ENCODE measurements around the gene NINJ1.

NINJ1 gene

DNA sequence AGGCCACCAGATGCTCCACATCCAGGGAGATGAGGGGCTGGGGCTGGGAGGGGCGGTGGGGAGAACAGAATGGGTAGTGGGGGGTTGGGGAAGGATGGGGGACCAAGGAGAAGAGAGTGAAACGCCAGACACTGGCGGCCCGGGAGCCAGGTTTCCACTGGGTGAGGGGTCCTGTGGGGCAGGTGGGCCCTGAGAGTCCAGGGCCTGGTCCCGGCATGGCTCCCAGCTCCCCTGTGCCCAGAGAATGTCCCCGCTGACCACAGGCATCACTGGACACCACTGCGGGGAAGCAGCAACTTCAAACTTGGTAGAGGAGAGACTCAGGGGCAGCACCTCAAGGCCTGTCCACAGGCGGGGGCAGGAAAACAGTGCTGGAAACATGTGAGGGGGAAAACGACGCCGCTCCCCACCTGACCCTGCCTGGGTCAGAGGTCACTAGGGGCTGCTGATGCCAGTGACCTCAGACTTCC is 13.2 kb downstream of the NINJ1 start:
- Histone ChIP-seq H2AFZ (ENCODE audit: low read depth, low read length, severe bottlenecking) (no peak overlapping the region), H3K4me3 (ENCODE audit: insufficient read depth, low read length, poor library complexity, severe bottlenecking) (no peak overlapping the region), H3K9ac (ENCODE audit: low read length) (no peak overlapping the region), H3K27me3 (ENCODE audit: low read length) (no peaks in the 10 kb centered on the region), H3F3A (ENCODE audit: insufficient read depth) (no peaks in the 10 kb centered on the region), H3K79me2 (ENCODE audit: insufficient read depth, low read length) (no peaks in the 10 kb centered on the region), H3K9me3 (ENCODE audit: insufficient read depth, low read length) (no peaks in the 10 kb centered on the region), H3K36me3 (ENCODE audit: low read length) (no peaks in the 10 kb centered on the region), H4K20me1 (ENCODE audit: low read depth, low read length) (no peaks in the 10 kb centered on the region), H3K4me2 (ENCODE audit: low read depth, low read length, poor library complexity, severe bottlenecking) (no peak overlapping the region), H3K9me2 (replicated peaks; ENCODE audit: insufficient read depth, low read length) (no peaks in the 10 kb centered on the region), H3K27ac (ENCODE audit: low read depth, low read length) (no peak overlapping the region)
- TF ChIP-seq CTCF (IDR thresholded peaks at IDR 0.05; ENCODE audit: insufficient read depth, low read length, poor library complexity, severe bottlenecking) (no peak), EZH2phosphoT487 (conservative IDR thresholded peaks at IDR 0.05; ENCODE audit: low read length) (no peak)

DNA sequence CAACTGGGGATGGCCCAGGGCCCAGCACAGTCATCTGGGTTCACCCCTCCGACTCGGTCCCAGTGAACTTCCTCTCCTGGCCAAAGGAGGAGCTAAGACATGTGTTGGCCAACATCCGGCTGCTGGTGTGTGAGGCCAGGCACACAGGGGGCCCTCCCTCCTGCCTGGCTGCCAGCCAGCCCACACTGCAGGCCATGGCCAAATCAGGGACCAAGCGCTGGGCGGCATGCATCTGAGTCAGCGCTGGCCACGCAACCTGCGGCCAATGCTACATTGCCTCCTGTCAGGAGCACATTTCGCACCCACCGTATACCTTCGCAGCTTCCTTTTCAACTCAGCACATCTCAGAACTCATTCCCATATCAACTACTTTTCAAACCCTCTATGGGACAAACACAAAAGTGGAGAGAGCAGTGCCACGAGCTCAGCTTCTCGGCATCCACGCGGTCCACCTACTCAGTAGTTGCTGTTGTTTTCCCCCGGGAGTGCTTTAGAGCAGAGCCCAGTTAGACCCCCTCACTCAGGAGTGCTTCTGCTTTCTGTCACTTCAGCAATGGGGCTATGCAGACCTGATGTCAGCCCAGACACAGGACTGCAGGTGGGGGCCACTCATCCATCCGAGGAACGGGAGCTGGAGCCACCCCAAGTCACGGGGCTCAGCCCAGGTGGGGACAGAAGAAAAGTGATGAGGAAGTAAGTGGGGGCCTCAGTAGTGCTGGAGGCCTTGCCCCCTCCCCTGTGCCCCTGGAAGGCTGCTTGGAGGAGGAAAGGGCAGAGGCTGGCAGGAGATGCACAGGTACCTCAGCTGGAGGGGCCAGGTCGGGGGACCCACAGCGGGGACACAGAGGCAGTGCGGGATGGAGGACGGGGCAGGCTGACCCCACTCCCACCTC is 13.9 kb downstream of the NINJ1 start:
- Histone ChIP-seq H3K4me2 (ENCODE audit: low read depth, low read length, poor library complexity, severe bottlenecking) (peak overlapping the region; percentile 18), H2AFZ (ENCODE audit: low read depth, low read length, severe bottlenecking) (no peak overlapping the region), H3K27ac (ENCODE audit: low read depth, low read length) (no peak overlapping the region)

DNA sequence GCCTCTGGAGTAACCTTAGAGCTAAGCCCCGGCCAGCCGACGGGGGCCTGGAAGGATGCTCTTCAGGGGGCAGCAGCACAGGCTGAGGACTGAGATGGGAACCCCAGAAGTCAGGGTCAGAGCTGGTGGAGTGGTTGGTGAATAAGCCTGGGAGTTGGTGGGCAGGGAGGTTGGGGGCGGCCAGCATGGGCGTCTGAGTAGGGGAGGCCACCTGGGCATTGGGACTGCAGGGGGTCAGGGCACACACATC is 14.4 kb downstream of the NINJ1 start:
- Histone ChIP-seq H3K27ac (ENCODE audit: low read depth, low read length) (no peak overlapping the region), H3K9me2 (replicated peaks; ENCODE audit: insufficient read depth, low read length) (no peaks in the 10 kb centered on the region), H3K27me3 (ENCODE audit: low read length) (no peaks in the 10 kb centered on the region), H3K36me3 (ENCODE audit: low read length) (no peaks in the 10 kb centered on the region), H2AFZ (ENCODE audit: low read depth, low read length, severe bottlenecking) (no peak overlapping the region), H3K79me2 (ENCODE audit: insufficient read depth, low read length) (no peaks in the 10 kb centered on the region), H3F3A (ENCODE audit: insufficient read depth) (no peaks in the 10 kb centered on the region), H3K9me3 (ENCODE audit: insufficient read depth, low read length) (no peaks in the 10 kb centered on the region), H3K9ac (ENCODE audit: low read length) (no peak overlapping the region), H3K4me3 (ENCODE audit: insufficient read depth, low read length, poor library complexity, severe bottlenecking) (no peak overlapping the region), H4K20me1 (ENCODE audit: low read depth, low read length) (no peaks in the 10 kb centered on the region), H3K4me2 (ENCODE audit: low read depth, low read length, poor library complexity, severe bottlenecking) (no peak overlapping the region)
- TF ChIP-seq CTCF (IDR thresholded peaks at IDR 0.05; ENCODE audit: insufficient read depth, low read length, poor library complexity, severe bottlenecking) (no peak), EZH2phosphoT487 (conservative IDR thresholded peaks at IDR 0.05; ENCODE audit: low read length) (no peak)

More for the DNA sequence above, 13.9 kb downstream of the NINJ1 start:
- no peaks in the 10 kb centered on the region for H3K79me2 ChIP-seq (ENCODE audit: insufficient read depth, low read length)
- no peaks in the 10 kb centered on the region for H4K20me1 ChIP-seq (ENCODE audit: low read depth, low read length)
- H3K9me3 ChIP-seq (ENCODE audit: insufficient read depth, low read length) = no peaks in the 10 kb centered on the region
- no peak overlapping the region for H3K9ac ChIP-seq (ENCODE audit: low read length)
- H3K36me3 ChIP-seq (ENCODE audit: low read length) = no peaks in the 10 kb centered on the region
- no peak for TF ChIP-seq CTCF (IDR thresholded peaks at IDR 0.05; ENCODE audit: insufficient read depth, low read length, poor library complexity, severe bottlenecking)
- TF ChIP-seq EZH2phosphoT487 (conservative IDR thresholded peaks at IDR 0.05; ENCODE audit: low read length) = no peak
- H3K9me2 ChIP-seq (replicated peaks; ENCODE audit: insufficient read depth, low read length) = no peaks in the 10 kb centered on the region
- H3F3A ChIP-seq (ENCODE audit: insufficient read depth) = no peaks in the 10 kb centered on the region
- no peaks in the 10 kb centered on the region for H3K27me3 ChIP-seq (ENCODE audit: low read length)
- H3K4me3 ChIP-seq (ENCODE audit: insufficient read depth, low read length, poor library complexity, severe bottlenecking) = no peak overlapping the region

Data from SU-DHL-6 (cell line).